C4-2B (cell line): Measurements from ENCODE around the gene CHPF.

ENCODE experiments used
- H3K27ac ChIP-seq: fragments of 450-650 bp; 2 replicates; pipeline ENCODE4 v1.5.1; 2017
- ZFX ChIP-seq: fragments of 450-650 bp; IDR thresholded peaks from 2 replicates; pipeline ENCODE4 v1.6.1; 2017
- TF ChIP-seq, protein P1 (sequence below): fragments of 450-650 bp; conservative IDR thresholded peaks from 2 replicates; pipeline ENCODE4 v1.5.1; 2017; ENCODE audit warnings: mild to moderate bottlenecking

Gene CHPF

GRCh38 chr2:219519526-219519916 lies 24.1 kb downstream of the CHPF start:
- no peak for TF ChIP-seq ZFX
- TF ChIP-seq, protein P1, sequence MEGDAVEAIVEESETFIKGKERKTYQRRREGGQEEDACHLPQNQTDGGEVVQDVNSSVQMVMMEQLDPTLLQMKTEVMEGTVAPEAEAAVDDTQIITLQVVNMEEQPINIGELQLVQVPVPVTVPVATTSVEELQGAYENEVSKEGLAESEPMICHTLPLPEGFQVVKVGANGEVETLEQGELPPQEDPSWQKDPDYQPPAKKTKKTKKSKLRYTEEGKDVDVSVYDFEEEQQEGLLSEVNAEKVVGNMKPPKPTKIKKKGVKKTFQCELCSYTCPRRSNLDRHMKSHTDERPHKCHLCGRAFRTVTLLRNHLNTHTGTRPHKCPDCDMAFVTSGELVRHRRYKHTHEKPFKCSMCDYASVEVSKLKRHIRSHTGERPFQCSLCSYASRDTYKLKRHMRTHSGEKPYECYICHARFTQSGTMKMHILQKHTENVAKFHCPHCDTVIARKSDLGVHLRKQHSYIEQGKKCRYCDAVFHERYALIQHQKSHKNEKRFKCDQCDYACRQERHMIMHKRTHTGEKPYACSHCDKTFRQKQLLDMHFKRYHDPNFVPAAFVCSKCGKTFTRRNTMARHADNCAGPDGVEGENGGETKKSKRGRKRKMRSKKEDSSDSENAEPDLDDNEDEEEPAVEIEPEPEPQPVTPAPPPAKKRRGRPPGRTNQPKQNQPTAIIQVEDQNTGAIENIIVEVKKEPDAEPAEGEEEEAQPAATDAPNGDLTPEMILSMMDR, result no peak
- no peak overlapping the region for H3K27ac ChIP-seq

- TF ChIP-seq, protein P1, result no peak
- TF ChIP-seq ZFX, result no peak
- H3K27ac ChIP-seq, result no peak overlapping the region
These were observed 25.4 kb downstream of the CHPF start for GRCh38 chr2:219517954-219518778.

DNA sequence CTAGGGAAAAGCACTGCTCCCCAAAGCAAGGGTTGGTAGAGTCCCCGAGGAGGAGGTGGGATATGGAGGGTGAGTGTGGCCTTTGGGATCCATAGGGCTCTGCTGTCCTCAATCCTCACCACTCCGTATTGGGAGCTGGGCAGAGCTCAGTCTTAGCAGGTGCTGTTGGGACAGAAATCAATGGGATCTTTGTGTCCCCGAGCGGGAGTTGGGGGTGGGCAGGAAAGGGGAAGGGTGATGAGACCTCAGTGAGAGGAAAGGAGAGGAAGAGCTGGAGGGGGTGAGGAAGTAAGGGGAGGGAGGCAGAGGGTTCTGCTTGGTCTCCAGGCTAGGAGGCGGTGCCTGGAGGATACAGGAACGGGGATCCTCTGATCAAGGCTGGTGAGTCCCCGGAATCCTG lies 26.7 kb downstream of the CHPF start:
- H3K27ac ChIP-seq, result no peak overlapping the region
- TF ChIP-seq ZFX, result no peak
- TF ChIP-seq, protein P1, result no peak

- no peak overlapping the region for H3K27ac ChIP-seq
- no peak for TF ChIP-seq ZFX
- TF ChIP-seq, protein P1, result no peak
These were observed 27.6 kb downstream of the CHPF start for GRCh38 chr2:219515874-219516629.

DNA sequence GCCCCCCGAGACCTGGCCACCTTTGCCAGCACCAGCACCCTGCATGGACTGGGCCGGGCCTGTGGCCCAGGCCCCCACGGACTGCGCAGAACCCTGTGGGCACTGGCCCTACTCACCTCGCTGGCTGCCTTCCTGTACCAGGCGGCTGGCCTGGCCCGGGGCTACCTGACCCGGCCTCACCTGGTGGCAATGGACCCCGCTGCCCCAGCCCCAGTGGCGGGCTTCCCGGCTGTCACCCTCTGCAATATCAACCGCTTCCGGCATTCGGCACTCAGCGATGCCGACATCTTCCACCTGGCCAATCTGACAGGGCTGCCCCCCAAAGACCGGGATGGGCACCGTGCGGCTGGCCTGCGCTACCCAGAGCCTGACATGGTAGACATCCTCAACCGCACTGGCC lies 28.8 kb downstream of the CHPF start:
- TF ChIP-seq ZFX, result no peak
- TF ChIP-seq, protein P1, result no peak

GRCh38 chr2:219514196-219514761 lies 29.3 kb downstream of the CHPF start, which contains the start of gene ASIC4:
Gene ASIC4 (plus strand): TSS chr2:219514482. CDS start chr2:219514725, 243 bp downstream.
- TF ChIP-seq, protein P1, result no peak
- no peak for TF ChIP-seq ZFX
- no peak within 1 kb of the TSS for H3K27ac ChIP-seq

More for the DNA sequence above, 28.8 kb downstream of the CHPF start:
- no peak overlapping the region for H3K27ac ChIP-seq

GRCh38 chr2:219513787-219514186 lies 29.8 kb downstream of the CHPF start:
- TF ChIP-seq, protein P1, result no peak
- no peak overlapping the region for H3K27ac ChIP-seq
